Left ventricle myocardium superior (tissue), 1 donor: ENCODE data around the gene PTPRF. TPM values are rescaled to one million over a fixed set of nuclear protein-coding genes. Genes with fewer than 3 reads are reported as not detected.
A peak's percentile ranks its signal among the peaks of the same experiment; 100 is the strongest.

ENCODE experiments used
- ATAC-seq: fragments of 200-7000 bp; cut with Tn5 transposase; one replicate; pipeline ENCODE4 v1.9.1; 2020; ENCODE audit warnings: mild to moderate bottlenecking, moderate library complexity
- DNase-seq: peaks from one replicate; pipeline ENCODE4 v3.0.0-alpha.2; 2020
- intact Hi-C: fragments of 100-400 bp; cut with micrococcal nuclease; formaldehyde crosslinking; loops from one replicate; pipeline ENCODE4 v1.11.0; 2022
- total RNA-seq: library from RNA; stranded (reverse); fragmentation: NEBNext Ultra II Directional; extraction: Animal tissue kit (Norgen Biotek cat#: 25700); gene quantifications from one replicate; pipeline ENCODE4 v1.2.1, GENCODE V29; 2021
- donor health status: DM: no; HTN: yes; CAD: no; lungs with severe emphysema.

PTPRF gene
- total RNA-seq, 1 donor from 2014 or later: 7.0 TPM

DNA sequence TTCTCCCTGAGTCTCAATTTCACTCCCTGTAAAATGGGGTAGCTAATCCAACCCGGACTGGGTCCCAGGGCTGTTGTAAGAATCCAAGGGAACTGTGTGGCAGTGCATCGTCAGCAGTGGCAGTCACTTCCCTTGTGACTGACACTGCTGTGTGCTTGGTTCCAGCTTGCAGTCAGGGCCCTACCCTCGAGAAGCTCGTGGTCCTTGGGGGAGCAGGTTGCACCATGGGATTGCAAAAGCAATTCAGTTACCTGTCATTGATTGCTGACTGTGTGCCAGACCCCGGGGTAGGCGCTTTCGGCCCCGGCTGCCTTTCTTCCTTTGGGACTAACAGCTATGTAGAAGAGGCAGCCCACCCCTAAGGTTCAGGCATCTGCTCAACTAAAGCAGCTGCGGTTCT is 2.9 kb downstream of the PTPRF start:
- no peak for ATAC-seq
- DNase-seq: no peak
- intact Hi-C loops: no loop called here

DNA sequence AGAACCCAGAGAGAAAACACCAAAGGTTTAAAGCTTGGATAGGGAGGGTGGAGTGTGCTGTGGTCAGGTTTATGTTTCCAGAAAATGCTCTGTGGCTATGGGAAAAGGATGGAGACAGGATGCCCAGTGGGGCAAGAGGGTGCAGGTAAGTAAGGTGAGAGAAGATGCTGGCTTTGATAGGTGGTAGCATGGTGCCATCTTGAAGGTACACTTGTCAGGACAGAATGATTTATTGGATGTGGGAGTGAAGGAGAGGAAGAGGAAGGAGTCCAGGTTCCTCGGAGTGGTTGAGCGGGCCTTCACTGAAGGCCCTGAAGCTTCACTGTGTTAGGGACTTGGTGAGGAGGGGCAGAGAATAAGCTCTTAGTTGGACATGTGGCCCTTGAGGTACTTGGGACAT is 3.6 kb downstream of the PTPRF start:
- DNase-seq: no peak
- ATAC-seq: no peak
- intact Hi-C loops: no loop called here

DNA sequence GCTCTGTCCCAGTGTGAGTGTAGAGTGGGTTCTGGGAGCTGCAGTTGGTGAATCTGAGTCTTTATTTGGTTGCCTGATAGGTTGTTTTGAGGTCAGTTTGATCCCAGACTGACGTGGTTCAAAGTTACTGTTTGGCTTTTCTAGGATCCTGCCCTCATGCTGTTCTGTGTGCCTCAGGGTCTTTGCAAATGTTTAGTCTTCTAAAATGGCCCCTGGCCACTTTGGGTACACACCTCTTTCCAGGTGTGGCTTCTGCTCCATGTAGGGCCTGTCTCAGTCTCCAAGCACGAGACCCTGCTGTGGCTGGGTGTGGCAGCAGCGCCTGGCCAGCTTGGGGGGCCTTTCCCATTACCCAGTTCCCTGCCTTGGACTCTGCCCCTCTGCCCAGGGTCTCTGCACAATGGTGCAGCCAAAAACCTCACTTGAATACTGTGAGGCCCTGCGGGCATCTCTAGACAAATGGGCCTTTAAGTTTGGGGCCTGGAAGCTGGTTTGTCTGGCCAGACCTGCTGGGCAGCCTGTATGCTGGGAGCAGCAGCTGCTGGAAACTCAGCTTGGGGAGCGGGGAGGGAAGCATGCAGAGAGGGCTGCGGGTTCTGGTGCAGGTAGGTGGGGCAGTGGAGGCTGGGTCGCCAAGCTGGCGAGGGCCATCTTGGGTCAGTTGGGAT is 5.6 kb downstream of the PTPRF start:
- no peak for DNase-seq
- intact Hi-C loops: no loop called here
- ATAC-seq: no peak

DNA sequence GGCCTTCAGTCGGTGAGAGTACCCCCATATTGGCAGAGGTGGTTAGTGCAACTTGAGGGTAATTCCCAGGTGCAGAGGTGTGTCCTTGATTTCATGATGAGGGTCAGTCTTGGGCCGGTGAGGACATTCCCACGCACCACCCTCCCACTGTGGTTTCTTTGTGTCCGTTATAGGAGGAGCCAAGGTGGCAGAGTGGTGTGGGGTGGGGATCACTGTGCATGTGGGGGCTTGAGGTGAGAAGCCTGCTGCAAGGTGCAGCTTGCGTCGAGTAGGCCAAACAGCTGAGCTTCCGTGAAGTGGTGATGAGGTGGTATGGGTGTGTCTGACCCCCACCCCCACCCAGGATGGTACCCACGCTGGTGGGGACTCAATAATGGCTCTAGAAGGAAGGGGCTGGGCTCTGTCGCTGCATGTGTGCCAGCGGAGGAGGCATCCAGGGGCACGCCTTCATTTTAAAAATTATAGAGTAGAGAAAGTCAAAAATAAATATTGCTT is 6.2 kb downstream of the PTPRF start:
- no peak for ATAC-seq
- no peak for DNase-seq
- intact Hi-C loops: no loop called here

DNA sequence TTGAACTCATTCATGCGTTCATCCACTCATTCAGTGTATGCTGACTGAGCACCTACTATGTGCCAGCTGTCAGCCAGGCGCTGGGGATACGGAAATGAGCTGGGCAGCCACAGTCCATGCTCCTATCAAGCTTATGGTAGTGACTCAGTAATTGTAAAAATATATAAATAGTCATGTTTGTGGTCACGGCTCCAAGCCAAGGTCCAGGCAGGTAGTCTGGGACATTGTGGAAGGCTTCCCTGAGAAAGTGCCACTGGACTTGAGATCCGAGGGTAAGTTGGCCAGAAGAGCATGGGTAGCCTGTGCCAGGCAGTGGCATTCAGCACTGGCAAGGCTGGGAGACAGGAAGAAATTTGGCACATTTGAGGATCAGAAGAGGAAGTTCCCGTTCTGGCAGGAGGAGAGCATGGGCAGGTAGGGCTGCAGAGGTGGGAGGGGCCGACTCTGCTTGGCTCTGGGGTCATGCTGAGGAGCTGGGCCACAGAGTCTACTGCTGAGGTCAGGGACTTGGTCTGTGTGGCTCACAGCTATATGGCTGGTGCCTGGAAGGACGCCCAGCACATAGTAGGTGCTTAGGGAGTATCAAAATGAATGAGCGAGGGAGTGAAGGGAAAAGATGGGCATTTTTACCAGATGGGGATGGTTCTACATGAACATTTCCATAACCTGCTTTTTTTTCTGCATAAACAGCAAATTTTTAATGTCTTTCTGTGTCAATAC is 6.9 kb downstream of the PTPRF start:
- intact Hi-C loops: no loop called here
- ATAC-seq (no peak), DNase-seq (no peak)

DNA sequence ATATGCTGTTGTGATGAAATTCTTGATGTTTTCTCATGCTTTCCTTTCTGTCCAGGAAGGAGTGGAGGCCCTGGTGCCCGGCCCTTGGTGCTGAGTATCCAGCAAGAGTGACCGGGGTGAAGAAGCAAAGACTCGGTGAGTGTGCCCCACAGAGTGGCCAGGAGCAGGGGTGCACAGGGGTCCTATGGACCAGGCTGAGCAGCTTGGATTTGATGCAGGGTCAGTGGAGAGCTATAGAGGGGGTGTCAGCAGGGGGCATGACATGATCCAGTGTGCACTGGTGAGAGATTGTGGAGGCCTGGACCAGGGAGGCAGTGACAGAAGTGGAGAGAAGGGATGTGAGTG is 7.4 kb downstream of the PTPRF start:
- DNase-seq (no peak), ATAC-seq (no peak)
- intact Hi-C loops: no loop called here

DNA sequence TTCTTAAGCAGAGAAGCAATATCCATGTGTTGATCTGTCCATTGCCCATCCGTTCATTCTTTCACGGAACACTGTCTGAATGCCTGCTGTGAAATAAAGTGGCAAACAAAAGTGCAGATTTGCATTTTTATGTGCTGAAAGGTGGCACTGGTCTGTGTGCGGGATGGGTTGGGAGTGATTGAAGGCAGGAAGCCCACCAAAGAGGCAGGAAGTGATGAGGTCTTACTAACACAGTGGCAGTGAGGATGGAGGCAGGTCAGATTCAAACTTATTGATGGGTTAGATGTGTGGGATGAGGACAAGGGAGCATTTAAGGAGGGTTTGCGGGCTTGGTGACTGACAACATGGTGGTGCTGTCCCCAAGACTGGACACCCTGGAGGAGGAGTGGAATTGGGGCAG is 8.3 kb downstream of the PTPRF start:
- intact Hi-C loops: no loop called here
- DNase-seq: no peak
- no peak for ATAC-seq

DNA sequence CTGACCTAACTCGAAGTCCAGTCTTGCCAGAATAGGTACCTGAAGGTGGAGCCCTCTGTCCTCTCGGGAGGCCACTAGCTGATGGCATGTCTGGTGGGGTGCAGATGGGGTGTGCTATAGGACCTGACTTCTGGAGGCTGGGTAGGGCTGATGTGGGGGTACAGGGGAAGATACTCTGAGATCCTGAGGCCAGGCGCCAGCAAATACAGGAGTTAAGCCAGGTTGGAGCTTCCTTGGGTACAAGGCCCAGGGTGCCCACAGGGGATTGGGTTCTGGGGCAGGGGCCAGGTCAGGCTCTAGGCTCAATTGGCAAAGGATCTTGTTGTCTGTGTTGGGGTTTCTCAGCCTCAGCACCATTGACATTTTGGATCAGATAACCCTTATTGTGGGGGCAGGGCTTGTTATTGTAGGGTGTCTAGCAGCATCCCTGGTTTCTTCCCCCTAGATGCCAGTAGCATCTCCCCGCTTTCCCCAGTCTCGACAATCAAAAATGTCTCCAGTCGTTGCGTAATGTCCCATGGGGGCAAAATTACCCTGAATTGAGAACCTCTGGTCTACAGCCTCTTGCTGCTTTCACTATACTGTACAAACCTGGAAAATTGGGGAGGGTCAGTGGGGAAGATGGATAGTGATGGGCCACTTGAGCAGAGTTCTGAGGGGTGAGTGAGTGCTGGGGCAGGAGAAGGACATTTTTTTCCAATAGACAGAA is 9.2 kb downstream of the PTPRF start:
- intact Hi-C loops: no loop called here
- no peak for ATAC-seq
- no peak for DNase-seq

DNA sequence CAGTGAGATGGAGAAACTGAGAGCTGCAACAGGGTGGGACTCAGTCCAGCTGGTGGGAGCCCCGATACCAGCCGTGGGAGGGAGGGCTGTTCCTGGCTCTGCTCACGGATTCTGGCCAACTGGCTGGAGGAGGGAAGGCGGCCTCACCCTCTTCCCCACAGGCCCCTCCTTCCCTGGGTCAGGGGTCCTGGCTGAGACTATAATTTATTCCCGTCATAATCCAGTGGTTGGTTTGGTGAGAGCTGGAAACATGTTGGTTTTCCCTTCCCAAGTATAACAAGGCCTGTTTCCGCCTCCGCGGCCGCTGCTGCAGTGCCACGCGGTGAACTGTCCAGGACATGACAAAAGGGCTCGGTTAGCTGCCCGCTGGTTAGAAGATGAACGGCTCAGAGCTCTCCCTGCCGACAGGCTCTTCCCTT is 10.0 kb downstream of the PTPRF start:
- DNase-seq (no peak), ATAC-seq (no peak)
- intact Hi-C loops: no loop called here

DNA sequence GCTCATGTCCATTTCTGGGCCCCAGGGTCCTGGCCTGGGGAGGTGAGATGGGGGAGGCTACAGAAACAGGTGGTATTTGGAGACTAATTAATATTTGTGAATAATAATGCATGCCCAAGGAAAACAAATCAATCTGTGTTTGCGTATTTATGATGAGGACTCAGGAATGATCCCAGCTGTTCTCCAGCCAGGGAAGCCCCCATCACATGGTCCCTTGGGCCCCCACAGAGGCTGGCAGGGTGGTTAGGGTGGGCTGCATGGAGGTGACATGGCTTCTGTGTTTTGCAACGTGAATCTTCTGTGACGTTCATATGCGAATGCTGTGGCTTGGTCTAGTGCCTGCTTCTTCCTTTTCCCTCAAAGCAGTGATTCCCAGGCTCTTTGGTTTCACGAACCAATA is 10.5 kb downstream of the PTPRF start:
- DNase-seq (no peak), ATAC-seq (no peak)
- intact Hi-C loops: no loop called here

DNA sequence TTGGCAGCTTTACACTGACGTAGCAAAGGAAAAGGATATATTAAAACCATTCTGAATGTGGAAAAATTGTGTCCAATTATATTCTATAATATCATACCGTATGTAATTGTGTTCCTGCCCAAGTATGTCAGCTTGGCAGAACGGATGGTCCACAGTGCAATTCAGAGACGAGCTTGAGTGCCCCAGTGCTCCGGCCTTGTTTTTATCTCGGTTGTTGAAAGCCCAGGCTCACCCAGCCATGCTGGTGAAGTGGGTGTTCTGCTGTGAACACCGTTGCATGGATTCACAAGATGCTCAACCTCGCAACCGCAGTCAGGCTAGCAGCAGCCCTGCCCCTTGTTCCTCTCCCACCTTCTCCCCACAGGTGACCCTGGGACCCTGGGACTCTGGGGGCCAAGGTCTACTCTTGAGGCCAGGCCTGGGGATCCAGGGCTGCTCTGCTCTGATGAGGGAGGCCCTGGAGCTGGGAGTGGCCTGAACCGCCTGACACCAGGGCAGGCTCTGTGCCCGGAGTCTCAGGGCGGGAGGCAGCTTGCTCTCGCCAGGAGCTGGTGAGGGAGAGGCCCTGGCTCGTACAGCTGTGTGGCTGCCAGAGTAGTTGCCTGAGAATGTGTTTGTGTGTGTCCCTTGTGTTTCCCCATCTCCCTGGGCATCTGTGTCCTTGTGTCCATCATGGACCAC is 11.2 kb downstream of the PTPRF start:
- intact Hi-C loops: no loop called here
- ATAC-seq (peak; percentile 98), DNase-seq (peak; percentile 87)

DNA sequence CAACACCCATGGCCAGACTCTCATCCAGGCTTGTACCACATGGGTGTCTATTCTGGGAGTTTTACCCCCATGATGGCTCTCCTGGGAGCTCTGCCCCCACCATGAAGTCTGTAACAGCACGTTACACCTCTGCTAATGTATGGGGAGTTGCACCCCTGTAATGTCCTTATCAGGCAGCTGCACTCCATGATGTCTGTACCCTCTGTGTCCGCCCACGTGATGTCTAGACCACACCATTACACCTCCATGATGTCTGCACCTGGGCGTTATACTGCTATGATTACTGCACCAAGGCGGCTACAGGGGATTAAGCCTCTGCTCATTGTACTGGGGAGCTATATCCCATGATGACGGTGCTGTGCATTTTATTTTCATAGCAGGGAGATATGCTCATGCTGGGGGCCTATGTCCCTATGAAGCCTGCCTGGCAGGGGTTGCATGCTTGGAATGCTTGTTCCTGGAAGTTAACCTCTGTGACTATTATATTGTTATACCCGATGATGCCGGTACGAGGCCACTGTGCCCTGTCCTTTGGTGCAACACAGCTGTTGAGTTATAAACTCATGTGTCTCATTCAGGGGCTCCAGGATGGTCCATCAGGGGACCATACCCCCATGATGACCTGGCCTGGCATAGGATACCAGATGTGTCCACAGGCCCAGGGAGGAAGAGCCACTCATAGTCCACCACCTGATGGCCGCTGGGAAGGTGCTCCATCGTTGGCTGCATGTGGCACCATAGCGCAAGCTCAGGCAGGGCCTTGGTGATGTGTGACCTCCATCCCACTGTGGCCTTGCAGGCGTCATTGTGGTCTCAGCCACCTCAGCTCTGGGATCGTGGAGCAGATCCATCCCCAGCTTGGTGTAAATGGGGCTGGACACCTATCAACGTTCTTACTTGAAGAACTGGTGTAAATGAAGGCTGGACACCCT is 12.1 kb downstream of the PTPRF start:
- DNase-seq (no peak), ATAC-seq (no peak)
- intact Hi-C loops: no loop called here

DNA sequence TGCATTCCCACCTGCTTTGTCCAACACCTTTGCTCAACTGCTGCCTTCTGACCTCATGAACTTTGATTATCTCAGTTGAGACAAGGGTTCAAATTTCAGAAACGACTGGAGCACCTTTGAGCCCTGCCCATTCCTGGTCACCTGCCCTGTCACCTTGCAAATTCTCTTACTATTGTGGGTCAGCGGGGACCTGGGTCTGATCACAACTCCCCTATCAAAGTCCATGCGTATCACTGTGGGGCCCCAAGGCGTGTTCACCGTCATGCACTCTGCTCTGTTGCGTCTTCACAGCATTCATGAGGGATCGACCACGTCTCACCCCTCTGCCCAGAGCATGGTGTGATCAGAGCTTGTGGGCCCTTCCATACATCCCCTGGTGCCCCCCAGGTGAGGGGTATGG is 12.9 kb downstream of the PTPRF start:
- intact Hi-C loops: no loop called here
- no peak for DNase-seq
- no peak for ATAC-seq

DNA sequence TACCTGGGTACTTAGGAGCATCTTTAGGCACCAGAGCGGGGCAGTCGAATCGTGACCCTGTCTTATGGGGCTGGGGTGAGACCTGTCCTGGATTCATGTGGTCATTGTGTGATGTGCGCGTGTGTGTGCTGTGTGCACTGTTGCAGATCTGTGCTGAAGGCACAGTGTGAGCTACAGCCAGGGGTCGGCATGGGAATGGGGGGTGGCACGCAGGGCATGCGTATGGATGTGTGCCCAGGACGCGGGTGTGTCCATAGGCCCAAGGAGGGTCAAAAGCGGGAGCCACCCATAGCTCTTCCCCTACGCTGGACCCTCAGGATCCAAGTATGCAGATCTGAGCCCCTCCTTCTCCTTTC is 14.6 kb downstream of the PTPRF start:
- DNase-seq (no peak), ATAC-seq (no peak)
- intact Hi-C loops: no loop called here

DNA sequence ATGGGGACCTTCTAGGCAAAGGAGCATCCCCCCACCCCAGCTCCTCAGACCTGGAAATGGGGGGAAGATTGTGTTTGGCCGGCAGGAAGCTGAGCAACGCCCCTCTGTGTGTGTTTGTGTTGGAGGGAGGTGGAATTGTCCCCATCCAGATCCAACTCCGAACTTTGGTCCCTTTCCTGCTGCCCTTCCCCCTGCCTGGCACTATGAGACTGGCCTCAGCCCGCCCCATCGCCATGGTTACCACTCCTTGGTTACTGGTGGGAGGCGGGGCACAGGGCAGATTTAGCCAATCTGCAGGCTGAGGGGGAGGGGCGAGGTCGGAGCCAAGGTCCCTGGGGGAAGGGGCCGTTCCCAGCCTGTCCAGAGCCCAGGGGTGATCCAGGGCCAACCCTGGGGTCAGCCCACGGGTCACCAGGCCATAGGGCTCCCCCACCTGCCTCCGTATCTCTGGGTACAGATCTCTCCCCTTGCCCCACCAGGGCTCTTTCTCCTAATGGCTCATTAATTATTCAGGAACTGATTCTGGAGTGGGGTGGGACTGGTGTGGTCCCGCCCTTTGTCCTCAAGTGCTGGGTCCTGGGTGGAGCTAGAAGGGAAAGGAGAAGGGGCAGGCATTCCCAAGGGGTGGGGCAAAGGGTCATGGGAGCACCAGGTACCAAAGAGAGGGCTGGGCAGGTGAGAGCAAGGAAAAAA is 15.2 kb downstream of the PTPRF start:
- intact Hi-C loops: no loop called here
- DNase-seq: peak; percentile 43
- no peak for ATAC-seq

DNA sequence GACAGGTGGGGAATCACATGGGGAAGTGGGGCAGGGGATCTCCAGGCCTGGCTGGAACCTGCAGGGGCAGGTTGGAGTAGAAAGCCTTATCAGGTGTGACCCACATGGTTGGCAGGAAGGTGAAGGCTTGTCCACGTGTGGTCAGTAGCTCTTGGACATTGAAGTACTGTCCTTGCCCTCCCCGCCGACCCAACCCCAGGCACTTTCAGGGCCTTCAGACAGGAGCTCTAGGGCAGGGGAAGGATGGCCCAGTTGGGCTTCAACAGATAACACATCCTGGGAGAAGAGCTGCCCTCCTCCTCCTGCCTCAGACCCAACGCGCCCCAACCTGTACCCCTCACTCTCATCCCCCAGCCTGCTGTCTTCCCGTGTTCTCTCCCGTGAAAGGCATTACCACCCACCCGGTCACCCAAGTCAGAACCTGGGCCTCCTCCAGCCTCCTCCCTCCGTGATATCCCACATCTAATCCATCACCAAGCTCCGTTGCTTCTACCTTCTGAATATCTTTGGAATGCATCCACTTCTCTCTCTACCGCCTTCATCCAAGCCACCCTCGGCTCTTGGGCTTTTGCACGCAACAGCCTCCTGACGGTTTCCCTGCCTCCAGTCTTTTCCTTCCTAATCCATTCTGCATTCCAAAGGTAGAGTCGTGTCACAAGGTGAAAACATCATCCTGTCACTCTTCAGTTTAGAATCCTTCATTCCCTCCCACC is 15.9 kb downstream of the PTPRF start:
- DNase-seq: no peak
- intact Hi-C loops: no loop called here
- no peak for ATAC-seq

DNA sequence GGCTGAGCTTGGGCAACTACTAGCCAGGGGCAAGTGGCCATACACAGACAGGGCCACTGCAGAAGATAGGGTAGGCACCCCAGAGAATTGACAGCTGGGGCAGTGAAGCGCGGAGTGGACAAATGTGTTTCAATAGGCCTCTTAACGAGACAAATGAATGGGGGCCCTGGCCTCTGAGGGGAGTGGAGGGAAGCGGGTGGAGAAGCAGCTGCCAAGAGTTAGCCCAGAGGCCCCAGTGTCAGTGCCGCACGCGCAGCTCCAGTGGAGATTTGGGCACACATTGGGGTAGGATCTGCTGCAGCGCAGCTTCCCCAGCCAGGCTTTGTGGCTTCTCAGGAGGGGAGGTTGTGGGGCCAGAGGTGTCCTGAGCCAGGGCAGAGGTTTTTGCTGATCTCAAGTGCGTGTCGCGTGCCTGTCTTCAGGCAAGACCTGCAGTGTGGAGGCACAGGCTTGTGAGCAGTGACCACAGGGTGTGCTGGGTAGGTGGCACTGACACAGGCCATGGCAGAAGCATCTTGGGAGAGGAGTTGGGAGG is 16.9 kb downstream of the PTPRF start:
- no peak for ATAC-seq
- intact Hi-C loops: no loop called here
- no peak for DNase-seq
